K562 (cell line): ENCODE results near the gene RCE1. TPM values are rescaled to one million over a fixed set of nuclear protein-coding genes. Genes with fewer than 3 reads are reported as not detected.

Experiments
- BRD4 ChIP-seq: fragments of 200-600 bp; sonication (generic); IDR thresholded peaks from 2 replicates; pipeline ENCODE4 v1.6.1; 2017; ENCODE audit warnings: inconsistent platforms
- ETV1 ChIP-seq: fragments of 450-650 bp; conservative IDR thresholded peaks from 2 replicates; pipeline ENCODE4 v1.6.1; 2016; ENCODE audit warnings: missing genetic modification characterization, control low read depth, low read depth, missing compliant biosample characterization
- REST ChIP-seq, 2 experiments: fragments of 450-650 bp; formaldehyde crosslinking in 1 of 2; IDR thresholded peaks; 2 replicates each; pipeline versions ENCODE4 v1.4.0 to v1.6.1; 2014 to 2020; ENCODE audit warnings: mild to moderate bottlenecking in 2 of 2, borderline replicate concordance in 1 of 2, low read depth in 1 of 2
- SRSF1 ChIP-seq: fragments of 200-400 bp; formaldehyde crosslinking; IDR thresholded peaks from 2 replicates; pipeline ENCODE4 v1.6.1; 2017; ENCODE audit warnings: mild to moderate bottlenecking, low read depth, low read length, moderate library complexity
- polyA plus RNA-seq, 8 experiments: library from polyadenylated mRNA; depleted of rRNA in 4 of 8; stranded (reverse) in 5 of 8; unstranded in 3 of 8; fragments of >200 nt; fragmentation: Nextera tagmentation in 2 of 8; fragmentation: Illumina TruSeq in 1 of 8; extraction: Ambion mirVana in 2 of 8; extraction: Trizol in 1 of 8; gene quantifications; 2 replicates each; pipeline versions ENCODE4 v1.2.1 to v1.2.3, GENCODE V29; 2011 to 2014; ENCODE audit warnings: inconsistent platforms in 1 of 8, missing spikeins in 1 of 8
- total RNA-seq, 7 experiments: library from RNA; depleted of rRNA in 6 of 7; stranded (reverse); fragments of >200 nt in 6 of 7; fragmentation: Illumina TruSeq in 2 of 7; extraction: Trizol in 2 of 7; gene quantifications; 2 replicates each; pipeline versions ENCODE4 v1.2.1 to v1.2.3, GENCODE V29; 2011 to 2021; ENCODE audit warnings: low replicate concordance in 1 of 7
- TF ChIP-seq, protein P1 (sequence below): fragments of 250-450 bp; sonication (Bioruptor Pico); IDR thresholded peaks from 2 replicates; pipeline ENCODE4 v1.5.0; 2020; ENCODE audit warnings: mild to moderate bottlenecking, borderline replicate concordance
- TF ChIP-seq, protein P2 (sequence below): sonication (generic); formaldehyde crosslinking; IDR thresholded peaks from 2 replicates; pipeline ENCODE4 v1.8.0; 2022; ENCODE audit warnings: mild to moderate bottlenecking, missing genetic modification reagents
- TF ChIP-seq, protein P3 (sequence below), 2 experiments: fragments of 450-650 bp in 1 of 2; sonication (generic) in 1 of 2; formaldehyde crosslinking in 1 of 2; IDR thresholded peaks; 2 replicates each; pipeline versions ENCODE4 v1.7.1 to v1.9.0; 2016 to 2022; ENCODE audit warnings: inconsistent platforms in 1 of 2, mild to moderate bottlenecking in 1 of 2, missing genetic modification reagents in 1 of 2

Gene RCE1
- total and polyA plus RNA-seq, 9 of the 15 experiments (the other 6 are each of a cell fraction or from before 2014, with no cell fraction given): 0.75 to 41.5 (median 15.1) TPM

- no peak for TF ChIP-seq REST (IDR thresholded peaks at IDR 0.05; ENCODE audit: borderline replicate concordance)
- TF ChIP-seq REST (CRISPR knock-in tag; IDR thresholded peaks at IDR 0.05; ENCODE audit: low read depth): no peak
- TF ChIP-seq, protein P1, sequence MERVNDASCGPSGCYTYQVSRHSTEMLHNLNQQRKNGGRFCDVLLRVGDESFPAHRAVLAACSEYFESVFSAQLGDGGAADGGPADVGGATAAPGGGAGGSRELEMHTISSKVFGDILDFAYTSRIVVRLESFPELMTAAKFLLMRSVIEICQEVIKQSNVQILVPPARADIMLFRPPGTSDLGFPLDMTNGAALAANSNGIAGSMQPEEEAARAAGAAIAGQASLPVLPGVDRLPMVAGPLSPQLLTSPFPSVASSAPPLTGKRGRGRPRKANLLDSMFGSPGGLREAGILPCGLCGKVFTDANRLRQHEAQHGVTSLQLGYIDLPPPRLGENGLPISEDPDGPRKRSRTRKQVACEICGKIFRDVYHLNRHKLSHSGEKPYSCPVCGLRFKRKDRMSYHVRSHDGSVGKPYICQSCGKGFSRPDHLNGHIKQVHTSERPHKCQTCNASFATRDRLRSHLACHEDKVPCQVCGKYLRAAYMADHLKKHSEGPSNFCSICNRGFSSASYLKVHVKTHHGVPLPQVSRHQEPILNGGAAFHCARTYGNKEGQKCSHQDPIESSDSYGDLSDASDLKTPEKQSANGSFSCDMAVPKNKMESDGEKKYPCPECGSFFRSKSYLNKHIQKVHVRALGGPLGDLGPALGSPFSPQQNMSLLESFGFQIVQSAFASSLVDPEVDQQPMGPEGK: no peak
- TF ChIP-seq, protein P2, sequence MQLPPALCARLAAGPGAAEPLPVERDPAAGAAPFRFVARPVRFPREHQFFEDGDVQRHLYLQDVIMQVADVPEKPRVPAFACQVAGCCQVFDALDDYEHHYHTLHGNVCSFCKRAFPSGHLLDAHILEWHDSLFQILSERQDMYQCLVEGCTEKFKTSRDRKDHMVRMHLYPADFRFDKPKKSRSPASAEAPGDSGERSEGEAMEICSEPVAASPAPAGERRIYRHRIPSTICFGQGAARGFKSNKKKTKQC (CRISPR knock-in tag): no peak
- TF ChIP-seq ETV1 (tag): no peak
- TF ChIP-seq, protein P3, sequence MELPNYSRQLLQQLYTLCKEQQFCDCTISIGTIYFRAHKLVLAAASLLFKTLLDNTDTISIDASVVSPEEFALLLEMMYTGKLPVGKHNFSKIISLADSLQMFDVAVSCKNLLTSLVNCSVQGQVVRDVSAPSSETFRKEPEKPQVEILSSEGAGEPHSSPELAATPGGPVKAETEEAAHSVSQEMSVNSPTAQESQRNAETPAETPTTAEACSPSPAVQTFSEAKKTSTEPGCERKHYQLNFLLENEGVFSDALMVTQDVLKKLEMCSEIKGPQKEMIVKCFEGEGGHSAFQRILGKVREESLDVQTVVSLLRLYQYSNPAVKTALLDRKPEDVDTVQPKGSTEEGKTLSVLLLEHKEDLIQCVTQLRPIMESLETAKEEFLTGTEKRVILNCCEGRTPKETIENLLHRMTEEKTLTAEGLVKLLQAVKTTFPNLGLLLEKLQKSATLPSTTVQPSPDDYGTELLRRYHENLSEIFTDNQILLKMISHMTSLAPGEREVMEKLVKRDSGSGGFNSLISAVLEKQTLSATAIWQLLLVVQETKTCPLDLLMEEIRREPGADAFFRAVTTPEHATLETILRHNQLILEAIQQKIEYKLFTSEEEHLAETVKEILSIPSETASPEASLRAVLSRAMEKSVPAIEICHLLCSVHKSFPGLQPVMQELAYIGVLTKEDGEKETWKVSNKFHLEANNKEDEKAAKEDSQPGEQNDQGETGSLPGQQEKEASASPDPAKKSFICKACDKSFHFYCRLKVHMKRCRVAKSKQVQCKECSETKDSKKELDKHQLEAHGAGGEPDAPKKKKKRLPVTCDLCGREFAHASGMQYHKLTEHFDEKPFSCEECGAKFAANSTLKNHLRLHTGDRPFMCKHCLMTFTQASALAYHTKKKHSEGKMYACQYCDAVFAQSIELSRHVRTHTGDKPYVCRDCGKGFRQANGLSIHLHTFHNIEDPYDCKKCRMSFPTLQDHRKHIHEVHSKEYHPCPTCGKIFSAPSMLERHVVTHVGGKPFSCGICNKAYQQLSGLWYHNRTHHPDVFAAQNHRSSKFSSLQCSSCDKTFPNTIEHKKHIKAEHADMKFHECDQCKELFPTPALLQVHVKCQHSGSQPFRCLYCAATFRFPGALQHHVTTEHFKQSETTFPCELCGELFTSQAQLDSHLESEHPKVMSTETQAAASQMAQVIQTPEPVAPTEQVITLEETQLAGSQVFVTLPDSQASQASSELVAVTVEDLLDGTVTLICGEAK (IDR thresholded peaks at IDR 0.05): no peak
- TF ChIP-seq, protein P3 (CRISPR knock-in tag; IDR thresholded peaks at IDR 0.05): no peak
- TF ChIP-seq SRSF1: no peak
- no peak for TF ChIP-seq BRD4
Observed at GRCh38 chr11:66834539-66834845, 8.7 kb upstream of the RCE1 start (continued).
